Measurements from ENCODE around the gene ARMC12.

DNA sequence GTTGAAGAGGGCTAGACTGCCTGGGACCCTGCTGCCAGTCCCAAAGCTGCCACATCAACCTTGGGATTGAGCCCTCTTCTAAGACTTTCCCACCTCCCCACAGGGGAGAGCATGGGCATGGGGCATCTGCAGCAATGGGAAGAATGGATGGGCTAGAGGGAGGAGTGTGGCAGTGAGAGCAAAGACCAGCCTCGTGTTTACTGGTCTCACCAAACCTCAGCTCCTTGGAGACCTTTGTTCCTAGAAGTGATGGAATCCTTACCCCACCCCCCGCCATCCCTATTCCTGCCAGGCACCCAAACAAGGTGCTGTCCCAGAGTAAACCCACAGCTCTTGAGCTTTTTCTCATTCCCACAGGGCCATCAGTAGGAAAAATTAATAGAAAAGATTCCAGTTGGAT is 20.0 kb upstream of the ARMC12 start:
- no peak for TF ChIP-seq ZNF274 (IDR thresholded peaks at IDR 0.05; ENCODE audit: low read depth, low read length)
- TF ChIP-seq YY1 (IDR thresholded peaks at IDR 0.05; ENCODE audit: insufficient read depth, insufficient read length): no peak
- TF ChIP-seq SUZ12 (IDR thresholded peaks at IDR 0.05; ENCODE audit: extremely low read depth, insufficient read depth, insufficient read length): no peak

Measured in NT2/D1 (cell line).